HCT116 (cell line): Measurements from ENCODE around the gene BRWD1. TPM values are rescaled to one million over a fixed set of nuclear protein-coding genes. Genes with fewer than 3 reads are reported as not detected.

Experiments used
- ATAC-seq: fragments of 200-7000 bp; cut with Tn5 transposase; 2 replicates; pipeline ENCODE4 v1.9.1; 2020; ENCODE audit warnings: mild to moderate bottlenecking, moderate library complexity
- BruUV-seq: library from RNA; stranded (reverse); fragments of 400-500 nt; replicated peaks from 2 replicates; lab custom pipeline; 2021; lab: Mats Ljungman, UMichigan
- CTCF ChIA-PET: fragments of 300-600 bp; sonication (Branson Sonifier 250); formaldehyde crosslinking; loops from one replicate; lab custom pipeline; 2021; ENCODE audit warnings: antibody characterized with exemption; lab: Charles Lee
- POLR2A ChIA-PET: fragments of 300-600, 350-600 bp; sonication (Branson Sonifier 250); formaldehyde crosslinking; loops from one replicate; lab custom pipeline; 2021; ENCODE audit warnings: antibody characterized with exemption; lab: Charles Lee
- RAD21 ChIA-PET, 2 experiments: fragments of 300-600 bp; sonication (Branson Sonifier 250); formaldehyde crosslinking; loops; one replicate each; lab custom pipeline; 2023; ENCODE audit warnings: low total read pairs in 2 of 2; ENCODE audit not compliant: uncharacterized antibody in 2 of 2, unreplicated experiment in 2 of 2, low non-redundant PET in 1 of 2; lab: Charles Lee
- DNase-seq: peaks from one replicate; pipeline ENCODE4 v3.0.0-alpha.2; 2010; ENCODE audit warnings: low read depth, low spot score
- H2AFZ ChIP-seq: fragments of 200-600 bp; shearing (Covaris generic), sonication (generic); 2 replicates; pipeline ENCODE4 v1.6.1; 2017; ENCODE audit warnings: low read depth, mixed run types, mixed read lengths, antibody characterized with exemption, low read length; ENCODE audit not compliant: poor library complexity, severe bottlenecking
- H3K27ac ChIP-seq: 2 replicates; pipeline ENCODE4 v1.5.1; 2012; ENCODE audit warnings: low read depth, low read length
- H3K27me3 ChIP-seq: fragments of 200-600 bp; sonication (generic); 2 replicates; pipeline ENCODE4 v1.6.1; 2016; ENCODE audit warnings: mixed run types, low read length, mixed read lengths; ENCODE audit not compliant: insufficient read depth
- H3K36me3 ChIP-seq, 2 experiments: fragments of 200-500 bp in 1 of 2; fragments of 200-600 bp in 1 of 2; sonication (Bioruptor generic) in 1 of 2; sonication (generic) in 1 of 2; 2 replicates each; pipeline versions ENCODE4 v1.5.1 to v1.6.1; 2014 to 2016; ENCODE audit warnings: low read length in 2 of 2, inconsistent platforms in 1 of 2, mixed read lengths in 1 of 2, mixed run types in 1 of 2; ENCODE audit not compliant: insufficient read depth in 2 of 2, control insufficient read depth in 1 of 2
- H3K4me1 ChIP-seq, 2 experiments: fragments of 200-600 bp in 1 of 2; sonication (generic) in 1 of 2; 2 replicates each; pipeline versions ENCODE4 v1.5.1 to v1.6.1; 2012 to 2017; ENCODE audit warnings: low read length in 2 of 2, inconsistent platforms in 1 of 2, mild to moderate bottlenecking in 1 of 2, mixed read lengths in 1 of 2, mixed run types in 1 of 2, moderate library complexity in 1 of 2; ENCODE audit not compliant: insufficient read depth in 2 of 2, control insufficient read depth in 1 of 2
- H3K4me2 ChIP-seq: fragments of 200-600 bp; sonication (generic); 2 replicates; pipeline ENCODE4 v1.6.1; 2017; ENCODE audit warnings: mixed run types, low read length, mixed read lengths
- H3K4me3 ChIP-seq, 2 experiments: fragments of 200-600 bp in 1 of 2; sonication (generic) in 1 of 2; replicated peaks in 1 of 2; 2 replicates each; pipeline ENCODE4 v1.5.1; 2011 to 2016; ENCODE audit warnings: low read length in 2 of 2, control low read depth in 1 of 2, low read depth in 1 of 2, mild to moderate bottlenecking in 1 of 2, mixed read lengths in 1 of 2, mixed run types in 1 of 2
- H3K79me2 ChIP-seq: fragments of 200-600 bp; sonication (generic); 2 replicates; pipeline ENCODE4 v1.6.1; 2017; ENCODE audit warnings: mild to moderate bottlenecking, mixed run types, low read length, moderate library complexity, mixed read lengths; ENCODE audit not compliant: insufficient read depth
- H3K9ac ChIP-seq: fragments of 200-600 bp; sonication (generic); 2 replicates; pipeline ENCODE4 v1.6.1; 2016; ENCODE audit warnings: low read length, mixed read lengths
- H3K9me2 ChIP-seq: fragments of 200-600 bp; sonication (generic), shearing (Covaris generic); 2 replicates; pipeline ENCODE4 v1.6.1; 2017; ENCODE audit warnings: mixed run types, mild to moderate bottlenecking, moderate library complexity; ENCODE audit not compliant: insufficient read depth
- H3K9me3 ChIP-seq, 2 experiments: fragments of 200-500 bp in 1 of 2; fragments of 200-600 bp in 1 of 2; sonication (Bioruptor generic) in 1 of 2; sonication (generic) in 1 of 2; 2 replicates each; pipeline ENCODE4 v1.6.1; 2014 to 2017; ENCODE audit warnings: low read length in 2 of 2, mixed read lengths in 2 of 2, inconsistent platforms in 1 of 2, low read depth in 1 of 2, mild to moderate bottlenecking in 1 of 2, mixed run types in 1 of 2, moderate library complexity in 1 of 2; ENCODE audit not compliant: control insufficient read depth in 1 of 2, insufficient read depth in 1 of 2
- H4K20me1 ChIP-seq: fragments of 200-600 bp; sonication (generic), shearing (Covaris generic); 2 replicates; pipeline ENCODE4 v1.6.1; 2017; ENCODE audit warnings: mixed run types, mild to moderate bottlenecking, moderate library complexity; ENCODE audit not compliant: insufficient read depth
- ATF3 ChIP-seq: IDR thresholded peaks from 2 replicates; pipeline ENCODE4 v1.6.1; 2012
- CEBPB ChIP-seq: IDR thresholded peaks from 2 replicates; pipeline ENCODE4 v1.6.1; 2012; ENCODE audit warnings: low read depth
- CTCF ChIP-seq, 3 experiments: fragments of 200-600 bp in 1 of 3; sonication (generic) in 1 of 3; IDR thresholded peaks in 2 of 3; conservative IDR thresholded peaks in 1 of 3; 2 replicates each; pipeline ENCODE4 v1.5.1; 2012 to 2017; ENCODE audit warnings: low read depth in 2 of 3, low read length in 2 of 3, antibody characterized with exemption in 1 of 3, borderline replicate concordance in 1 of 3, control low read depth in 1 of 3, mild to moderate bottlenecking in 1 of 3, mixed read lengths in 1 of 3, mixed run types in 1 of 3, moderate library complexity in 1 of 3; ENCODE audit not compliant: insufficient read depth in 1 of 3
- EGR1 ChIP-seq: IDR thresholded peaks from 2 replicates; pipeline ENCODE4 v1.6.1; 2012; ENCODE audit warnings: low read depth
- ELF1 ChIP-seq: IDR thresholded peaks from 2 replicates; pipeline ENCODE4 v1.6.1; 2012; ENCODE audit warnings: low read depth, borderline replicate concordance
- EZH2 ChIP-seq: fragments of 200-600 bp; sonication (generic); IDR thresholded peaks from 2 replicates; pipeline ENCODE4 v1.6.1; 2017; ENCODE audit warnings: antibody characterized with exemption, mixed run types
- EZH2phosphoT487 ChIP-seq: fragments of 200-600 bp; IDR thresholded peaks from 2 replicates; pipeline ENCODE4 v1.6.1; 2018; ENCODE audit warnings: antibody characterized with exemption, borderline replicate concordance
- FOSL1 ChIP-seq: IDR thresholded peaks from 2 replicates; pipeline ENCODE4 v1.6.1; 2012; ENCODE audit warnings: low read depth
- POLR2A ChIP-seq: IDR thresholded peaks from 2 replicates; pipeline ENCODE4 v1.7.0; 2011; ENCODE audit warnings: borderline replicate concordance; ENCODE audit not compliant: insufficient read depth, insufficient read length; ENCODE audit errors: extremely low read depth
- RAD21 ChIP-seq: IDR thresholded peaks from 2 replicates; pipeline ENCODE4 v1.6.1; 2012; ENCODE audit warnings: low read depth, mild to moderate bottlenecking
- SIN3A ChIP-seq: IDR thresholded peaks from 2 replicates; pipeline ENCODE4 v1.6.1; 2012; ENCODE audit warnings: low read depth
- SP1 ChIP-seq: IDR thresholded peaks from 2 replicates; pipeline ENCODE4 v1.6.1; 2012; ENCODE audit warnings: low read depth
- YY1 ChIP-seq: IDR thresholded peaks from 2 replicates; pipeline ENCODE4 v1.6.1; 2011; ENCODE audit warnings: low read length, low read depth, moderate library complexity, mild to moderate bottlenecking; ENCODE audit not compliant: insufficient replicate concordance; ENCODE audit errors: extremely low read depth
- ZBTB33 ChIP-seq: IDR thresholded peaks from 2 replicates; pipeline ENCODE4 v1.6.1; 2011; ENCODE audit warnings: mild to moderate bottlenecking, low read length, moderate library complexity; ENCODE audit not compliant: insufficient replicate concordance; ENCODE audit errors: extremely low read depth
- ZFX ChIP-seq: fragments of 450-650 bp; IDR thresholded peaks from 2 replicates; pipeline ENCODE4 v1.6.1; 2017
- ZNF274 ChIP-seq: fragments of 200-500 bp; sonication (Bioruptor generic); IDR thresholded peaks from 2 replicates; pipeline ENCODE4 v1.6.1; 2014; ENCODE audit warnings: mild to moderate bottlenecking, low read depth, low read length, inconsistent platforms
- intact Hi-C: fragments of 100-400 bp; cut with micrococcal nuclease; formaldehyde crosslinking; loops from 2 replicates; pipeline ENCODE4 v1.10.0; 2022
- total RNA-seq: library from RNA; stranded (reverse); gene quantifications from one replicate; pipeline ENCODE4 v1.2.1, GENCODE V29; 2021; ENCODE audit not compliant: unreplicated experiment

BRWD1 gene
- total RNA-seq, 1 experiment from 2014 or later, result 33.1 TPM

- no peak overlapping the region for H3K27ac ChIP-seq
- H3K9me2 ChIP-seq, result no peaks in the 10 kb centered on the region
- H4K20me1 ChIP-seq, result peaks cover 17% of the 10 kb centered on the region; the same call in 1 of the 2 replicates
- BruUV-seq, result no TSS peak
- DNase-seq (no peak), ATAC-seq (no peak)
- H3K4me3 ChIP-seq, result no peak overlapping the region
- H3K4me1 ChIP-seq, result peaks cover 3 to 6% of the 10 kb centered on the region in 2 experiments; a peak in 3 of 4 replicates
- no peaks in the 10 kb centered on the region for H3K9me3 ChIP-seq
- H3K9ac ChIP-seq, result no peak overlapping the region
- H3K36me3 ChIP-seq, result peaks cover 7 to 16% of the 10 kb centered on the region in 2 experiments
- ChIA-PET CTCF (no interaction called here), RAD21 (no interaction called here), POLR2A (no interaction called here)
- H3K4me2 ChIP-seq, result no peak overlapping the region
- peaks cover 86% of the 10 kb centered on the region for H3K79me2 ChIP-seq
- intact Hi-C loops, result no loop called here
- no peak overlapping the region for H2AFZ ChIP-seq
- H3K27me3 ChIP-seq, result no peaks in the 10 kb centered on the region
- no peak for TF ChIP-seq FOSL1
These were observed 6.0 kb downstream of the BRWD1 start for GRCh38 chr21:39307466-39307865.

- H3K27ac ChIP-seq, result no peak overlapping the region
- no peak overlapping the region for H3K4me3 ChIP-seq
- no peak overlapping the region for H3K9ac ChIP-seq
- peaks cover 22 to 35% of the 10 kb centered on the region in 2 experiments for H3K36me3 ChIP-seq
- TF ChIP-seq RAD21, result no peak
- TF ChIP-seq POLR2A, result no peak
- TF ChIP-seq EZH2, result no peak
- no peak for TF ChIP-seq ZFX
- TF ChIP-seq ATF3, result no peak
- no peak for TF ChIP-seq YY1
- TF ChIP-seq CTCF (IDR thresholded peaks at IDR 0.05 in 2 of 3, conservative IDR thresholded peaks at IDR 0.05 in 1 of 3; ENCODE audit: borderline replicate concordance in 1 of 3, insufficient read depth in 1 of 3, low read depth in 2 of 3, low read length in 2 of 3), result no peak
- no peak for TF ChIP-seq EZH2phosphoT487
- no peak for TF ChIP-seq EGR1
- no peak for TF ChIP-seq SIN3A
- no peak for TF ChIP-seq ZNF274
- no peak for TF ChIP-seq ZBTB33
- TF ChIP-seq SP1, result no peak
- TF ChIP-seq CEBPB, result no peak
- TF ChIP-seq ELF1, result no peak
- ATAC-seq (no peak), DNase-seq (no peak)
- POLR2A ChIA-PET, result no interaction called here
- no peak overlapping the region for H3K4me2 ChIP-seq
- intact Hi-C loops, result no loop called here
- H2AFZ ChIP-seq, result no peak overlapping the region
- peaks cover 78% of the 10 kb centered on the region for H3K79me2 ChIP-seq
- H3K4me1 ChIP-seq, result no peaks in the 10 kb centered on the region
- H3K27me3 ChIP-seq, result no peaks in the 10 kb centered on the region
- CTCF ChIA-PET, result no interaction called here
- RAD21 ChIA-PET, result no interaction called here
- no TSS peak for BruUV-seq
- 0 out of 2 replicates have a peak, but pooled peaks cover 3% of the 10 kb centered on the region for H4K20me1 ChIP-seq
- no peaks in the 10 kb centered on the region for H3K9me2 ChIP-seq
- no peaks in the 10 kb centered on the region for H3K9me3 ChIP-seq
These were observed 12.8 kb downstream of the BRWD1 start for GRCh38 chr21:39300587-39300986.
